Kidney capillary endothelial cell (primary cell): ENCODE measurements around the gene GSAP.
A peak's percentile ranks its signal among the peaks of the same experiment; 100 is the strongest.
"Not testable (repeated sequence)": the region's sequence is repeated elsewhere in the genome, so short reads cannot be mapped to it uniquely, and the experiment has no call there.

Experiments used
- DNase-seq: peaks from one replicate; pipeline ENCODE4 v3.0.0-alpha.2; 2018; ENCODE audit warnings: low spot score

The GSAP gene

GRCh38 chr7:77415823-77416620 is at the start of gene GSAP:
Gene GSAP, minus strand, starts transcription at chr7:77416349. Its CDS starts 28 bp downstream, at chr7:77416321.
- DNase-seq, result no peak

GRCh38 chr7:77465256-77465655 is 49.1 kb upstream of the GSAP start:
- no peak for DNase-seq

GRCh38 chr7:77464589-77464988 is 48.4 kb upstream of the GSAP start:
- no peak for DNase-seq

GRCh38 chr7:77463632-77464031 is 47.5 kb upstream of the GSAP start:
- not testable (repeated sequence) for DNase-seq

- no peak for DNase-seq
These were observed 45.7 kb upstream of the GSAP start for GRCh38 chr7:77461842-77462241.

GRCh38 chr7:77461246-77461645 is 45.1 kb upstream of the GSAP start:
- DNase-seq, result no peak

GRCh38 chr7:77460057-77460486 is 43.9 kb upstream of the GSAP start:
- DNase-seq, result no peak

GRCh38 chr7:77459311-77459726 is 43.2 kb upstream of the GSAP start:
- no peak for DNase-seq

GRCh38 chr7:77458786-77459185 is 42.6 kb upstream of the GSAP start:
- DNase-seq, result no peak

GRCh38 chr7:77457779-77458178 is 41.6 kb upstream of the GSAP start:
- no peak for DNase-seq

GRCh38 chr7:77456696-77457095 is 40.5 kb upstream of the GSAP start:
- DNase-seq, result no peak

GRCh38 chr7:77455321-77455720 is 39.2 kb upstream of the GSAP start:
- no peak for DNase-seq

GRCh38 chr7:77454802-77455201 is 38.7 kb upstream of the GSAP start:
- DNase-seq, result no peak

- DNase-seq, result no peak
These were observed 37.4 kb upstream of the GSAP start for GRCh38 chr7:77453531-77453930.

- not testable (repeated sequence) for DNase-seq
These were observed 35.8 kb upstream of the GSAP start for GRCh38 chr7:77451950-77452349.

- no peak for DNase-seq
These were observed 34.5 kb upstream of the GSAP start for GRCh38 chr7:77450613-77451012.

GRCh38 chr7:77450054-77450453 is 33.9 kb upstream of the GSAP start:
- DNase-seq, result no peak

GRCh38 chr7:77447616-77448015 is 31.5 kb upstream of the GSAP start:
- DNase-seq, result no peak

- no peak for DNase-seq
These were observed 28.0 kb upstream of the GSAP start for GRCh38 chr7:77444123-77444522.

- DNase-seq, result no peak
These were observed 26.9 kb upstream of the GSAP start for GRCh38 chr7:77443042-77443441.

GRCh38 chr7:77442636-77443035 is 26.5 kb upstream of the GSAP start:
- peak; percentile 64 for DNase-seq

- no peak for DNase-seq
These were observed 24.9 kb upstream of the GSAP start for GRCh38 chr7:77441046-77441445.

GRCh38 chr7:77439572-77439971 is 23.4 kb upstream of the GSAP start:
- DNase-seq, result no peak

- DNase-seq, result no peak
These were observed 22.0 kb upstream of the GSAP start for GRCh38 chr7:77438131-77438530.
